ENCODE data around the gene IGSF10. TPM values are rescaled to one million over a fixed set of nuclear protein-coding genes. Genes with fewer than 3 reads are reported as not detected.

IGSF10 gene
- total and polyA plus RNA-seq, 2 of the 8 experiments (the other 6 are each of a cell fraction or from before 2014, with no cell fraction given): 0.59 to 0.95 TPM

GRCh38 chr3:151467069-151467468 lies 6.2 kb upstream of the IGSF10 start (continued):
- no peak for TF ChIP-seq POU5F1 (IDR thresholded peaks at IDR 0.05; ENCODE audit: low read depth, low read length)
- no peak for TF ChIP-seq TCF12 (IDR thresholded peaks at IDR 0.05; ENCODE audit: low read depth, low read length)
- TF ChIP-seq CHD7 (IDR thresholded peaks at IDR 0.05; ENCODE audit: insufficient replicate concordance, low read length): no peak
- TF ChIP-seq KDM5A (IDR thresholded peaks at IDR 0.05; ENCODE audit: low read length): no peak
